HG03135 (cell line): ENCODE results near the gene ANKRD13D.
"Not testable (repeated sequence)": the region's sequence is repeated elsewhere in the genome, so short reads cannot be mapped to it uniquely, and the experiment has no call there.

Experiments
- ATAC-seq: cut with Tn5 transposase; IDR thresholded peaks from one replicate; pipeline ENCODE4 v1.9.1; 2021; ENCODE audit warnings: mild to moderate bottlenecking, moderate library complexity; ENCODE audit not compliant: unreplicated experiment

ANKRD13D gene

GRCh38 chr11:67317205-67317887, 28.2 kb downstream of the ANKRD13D start:
- peak; percentile 80 for ATAC-seq

- peak; percentile 6 for ATAC-seq
These were observed 28.9 kb downstream of the ANKRD13D start for GRCh38 chr11:67317888-67318555.

GRCh38 chr11:67318876-67319275, 29.8 kb downstream of the ANKRD13D start:
- ATAC-seq = not testable (repeated sequence)

GRCh38 chr11:67320011-67320410, 30.9 kb downstream of the ANKRD13D start:
- ATAC-seq = no peak

- no peak for ATAC-seq
These were observed 31.6 kb downstream of the ANKRD13D start for GRCh38 chr11:67320691-67321090.

GRCh38 chr11:67321313-67321871, 32.3 kb downstream of the ANKRD13D start:
- ATAC-seq = no peak

- no peak for ATAC-seq
These were observed 32.9 kb downstream of the ANKRD13D start for GRCh38 chr11:67322049-67322448.

GRCh38 chr11:67323526-67323925, 34.4 kb downstream of the ANKRD13D start:
- no peak for ATAC-seq

GRCh38 chr11:67332081-67332691, 43.1 kb downstream of the ANKRD13D start:
- no peak for ATAC-seq

GRCh38 chr11:67337257-67337656, 48.2 kb downstream of the ANKRD13D start:
- ATAC-seq = no peak

GRCh38 chr11:67344264-67344663, 55.2 kb downstream of the ANKRD13D start:
- ATAC-seq = no peak

- no peak for ATAC-seq
These were observed 56.3 kb downstream of the ANKRD13D start for GRCh38 chr11:67345247-67345919.

- ATAC-seq = no peak
These were observed 57.1 kb downstream of the ANKRD13D start for GRCh38 chr11:67345920-67346819.

GRCh38 chr11:67347964-67348749, 59.1 kb downstream of the ANKRD13D start:
- no peak for ATAC-seq

- ATAC-seq = no peak
These were observed 59.9 kb downstream of the ANKRD13D start for GRCh38 chr11:67349036-67349435.

- no peak for ATAC-seq
These were observed 60.4 kb downstream of the ANKRD13D start for GRCh38 chr11:67349457-67349856.

GRCh38 chr11:67349928-67350465, 60.9 kb downstream of the ANKRD13D start:
- ATAC-seq = no peak

- ATAC-seq = no peak
These were observed 62.3 kb downstream of the ANKRD13D start for GRCh38 chr11:67351275-67352005.
